Endodermal cell (in vitro differentiated cells): ENCODE measurements around the gene EEF1B2. TPM values are rescaled to one million over a fixed set of nuclear protein-coding genes. Genes with fewer than 3 reads are reported as not detected.

Experiments
- DNase-seq: peaks from one replicate; pipeline ENCODE4 v3.0.0-alpha.2; 2017
- H3K27ac ChIP-seq: 2 replicates; pipeline ENCODE4 v1.5.1; 2013; ENCODE audit warnings: mild to moderate bottlenecking, low read depth, low read length, moderate library complexity
- H3K27me3 ChIP-seq: 2 replicates; pipeline ENCODE4 v1.6.1; 2013; ENCODE audit warnings: mild to moderate bottlenecking, low read length, moderate library complexity; ENCODE audit not compliant: insufficient read depth, control insufficient read depth, poor library complexity, severe bottlenecking
- H3K36me3 ChIP-seq: 2 replicates; pipeline ENCODE4 v1.7.0; 2013; ENCODE audit warnings: mild to moderate bottlenecking, low read length, moderate library complexity; ENCODE audit not compliant: control insufficient read depth, insufficient read depth
- H3K4me1 ChIP-seq: one replicate; pipeline ENCODE4 v1.7.0; 2013; ENCODE audit warnings: low read length; ENCODE audit not compliant: control insufficient read depth, insufficient read depth
- H3K4me3 ChIP-seq: 2 replicates; pipeline ENCODE4 v1.5.1; 2013; ENCODE audit warnings: mild to moderate bottlenecking, low read length, moderate library complexity
- H3K9ac ChIP-seq: 2 replicates; pipeline ENCODE4 v1.6.1; 2013; ENCODE audit warnings: mild to moderate bottlenecking, low read length, moderate library complexity; ENCODE audit not compliant: poor library complexity, severe bottlenecking; ENCODE audit errors: extremely low read depth
- H3K9me3 ChIP-seq: 2 replicates; pipeline ENCODE4 v1.6.1; 2013; ENCODE audit warnings: mild to moderate bottlenecking, low read length, moderate library complexity; ENCODE audit not compliant: control insufficient read depth
- H3K27ac Mint-ChIP-seq: 2 replicates; pipeline ENCODE4 v1.8.0; 2020; ENCODE audit warnings: mixed read lengths
- H3K27me3 Mint-ChIP-seq: 2 replicates; pipeline ENCODE4 v1.8.0; 2021; ENCODE audit warnings: mild to moderate bottlenecking, mixed read lengths; ENCODE audit not compliant: insufficient read depth
- H3K36me3 Mint-ChIP-seq: 2 replicates; pipeline ENCODE4 v1.8.0; 2020; ENCODE audit warnings: low read depth, mixed read lengths
- H3K4me1 Mint-ChIP-seq: 2 replicates; pipeline ENCODE4 v1.8.0; 2020; ENCODE audit warnings: mixed read lengths
- H3K4me3 Mint-ChIP-seq: 2 replicates; pipeline ENCODE4 v1.8.0; 2020; ENCODE audit warnings: mild to moderate bottlenecking, moderate library complexity, mixed read lengths
- H3K9me3 Mint-ChIP-seq: 2 replicates; pipeline ENCODE4 v1.8.0; 2020; ENCODE audit warnings: mild to moderate bottlenecking, mixed read lengths
- CTCF ChIP-seq: fragments of 200-600 bp; sonication (generic); conservative IDR thresholded peaks from 2 replicates; pipeline ENCODE4 v1.5.0; 2021; ENCODE audit warnings: antibody characterized with exemption, mild to moderate bottlenecking
- WGBS, 2 experiments: methylation state at CpG; one replicate each; pipeline versions ENCODE4 v1.1.5 to v1.1.7; 2013; ENCODE audit warnings: missing lambda C conversion rate in 2 of 2, mixed read lengths in 1 of 2; ENCODE audit not compliant: insufficient coverage in 1 of 2, insufficient read length in 1 of 2; 5-methylcytosine and 5-hydroxymethylcytosine counted together
- total RNA-seq, 2 donors: library from RNA; stranded (reverse); fragmentation: NEBNext Ultra II Directional in 1 of 2; extraction: Animal tissue kit (Norgen Biotek cat#: 25700) in 1 of 2; gene quantifications; 2 replicates in 1 of 2; 3 replicates in 1 of 2; pipeline ENCODE4 v1.2.1, GENCODE V29; 2021

Gene EEF1B2
- total RNA-seq, 2 donors from 2014 or later: 518 to 562 TPM

DNA sequence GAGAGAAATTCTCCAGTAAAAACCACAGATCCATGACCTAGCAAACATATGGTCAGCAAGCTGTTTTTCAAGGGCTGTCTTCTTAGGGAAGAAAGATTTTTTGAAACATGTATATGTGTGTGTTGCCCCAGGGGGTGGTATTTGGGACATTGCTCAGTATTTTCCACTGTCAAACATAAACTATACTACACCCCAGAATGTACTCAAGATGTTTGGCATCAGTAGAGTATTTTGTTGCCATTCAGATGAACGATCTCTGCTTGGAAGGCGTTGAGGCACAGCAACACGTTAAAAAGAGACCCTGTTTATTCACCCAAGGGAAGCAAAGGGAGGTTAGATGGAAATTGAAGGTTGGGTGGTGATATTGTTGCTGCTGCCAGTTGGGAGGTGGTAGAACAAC lies 30.0 kb downstream of the EEF1B2 start:
- Mint-ChIP-seq H3K27ac (no peak overlapping the region), H3K27me3 (peaks cover 13% of the 10 kb centered on the region), H3K9me3 (no peaks in the 10 kb centered on the region), H3K4me1 (peaks cover 4% of the 10 kb centered on the region), H3K36me3 (no peaks in the 10 kb centered on the region), H3K4me3 (no peak overlapping the region)
- no peak overlapping the region for H3K4me3 ChIP-seq
- no peak overlapping the region for H3K27ac ChIP-seq
- H3K9ac ChIP-seq: no peak overlapping the region
- TF ChIP-seq CTCF: no peak
- H3K27me3 ChIP-seq: peaks cover 15% of the 10 kb centered on the region
- no peak for DNase-seq
- H3K36me3 ChIP-seq: no peaks in the 10 kb centered on the region
- H3K4me1 ChIP-seq: no peaks in the 10 kb centered on the region
- H3K9me3 ChIP-seq: no peaks in the 10 kb centered on the region
- 84 to 93% methylated on average over 3 of the region's 3 CpGs for WGBS, 2 experiments

GRCh38 chr2:206190111-206190510 lies 30.4 kb downstream of the EEF1B2 start:
- no peak for DNase-seq
- 86% methylated on average over 2 of the region's 2 CpGs for WGBS, 2 experiments

DNA sequence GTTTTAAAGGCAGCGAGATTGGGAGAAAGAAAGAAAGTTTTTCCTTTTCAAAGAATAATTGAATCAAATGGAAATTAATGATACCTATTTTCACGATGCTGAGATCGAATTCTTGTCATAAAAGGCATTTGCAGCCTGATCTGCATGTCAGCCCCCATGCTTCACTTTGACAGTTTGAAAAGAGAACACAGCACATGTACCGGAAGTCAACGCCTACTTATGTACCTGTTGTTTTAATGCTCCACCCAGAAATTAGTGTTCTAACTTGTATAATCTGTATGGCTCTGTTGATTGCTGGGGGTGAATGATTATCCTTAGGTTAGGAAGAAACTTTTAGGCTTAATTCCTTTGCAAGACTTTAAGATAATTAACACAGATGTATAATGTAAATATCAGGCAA lies 31.0 kb downstream of the EEF1B2 start:
- H3K4me3 Mint-ChIP-seq: no peak overlapping the region
- DNase-seq: no peak
- peaks cover 7% of the 10 kb centered on the region for H3K27me3 ChIP-seq
- no peaks in the 10 kb centered on the region for H3K9me3 Mint-ChIP-seq
- no peaks in the 10 kb centered on the region for H3K9me3 ChIP-seq
- H3K27ac ChIP-seq: no peak overlapping the region
- H3K27ac Mint-ChIP-seq: no peak overlapping the region
- no peak for TF ChIP-seq CTCF
- no peaks in the 10 kb centered on the region for H3K36me3 ChIP-seq
- no peaks in the 10 kb centered on the region for H3K4me1 ChIP-seq
- H3K27me3 Mint-ChIP-seq: peaks cover 9% of the 10 kb centered on the region
- WGBS, 2 experiments: 90 to 98% methylated on average over 4 to 5 of the region's 5 CpGs
- H3K4me3 ChIP-seq: no peak overlapping the region
- peaks cover 4% of the 10 kb centered on the region for H3K4me1 Mint-ChIP-seq
- H3K36me3 Mint-ChIP-seq: no peaks in the 10 kb centered on the region
- H3K9ac ChIP-seq: no peak overlapping the region

More at GRCh38 chr2:206190111-206190510, 30.4 kb downstream of the EEF1B2 start:
- peaks cover 4% of the 10 kb centered on the region for H3K4me1 Mint-ChIP-seq
- no peaks in the 10 kb centered on the region for H3K36me3 Mint-ChIP-seq
- no peak overlapping the region for H3K4me3 Mint-ChIP-seq
- Histone ChIP-seq H3K27me3 (peaks cover 12% of the 10 kb centered on the region), H3K4me3 (no peak overlapping the region), H3K36me3 (no peaks in the 10 kb centered on the region), H3K9ac (no peak overlapping the region), H3K4me1 (no peaks in the 10 kb centered on the region), H3K27ac (no peak overlapping the region), H3K9me3 (no peaks in the 10 kb centered on the region)
- TF ChIP-seq CTCF: no peak
- H3K27me3 Mint-ChIP-seq: peaks cover 13% of the 10 kb centered on the region
- H3K27ac Mint-ChIP-seq: no peak overlapping the region
- no peaks in the 10 kb centered on the region for H3K9me3 Mint-ChIP-seq
